GM12878 (cell line): Measurements from ENCODE around the gene ZNF554. TPM values are rescaled to one million over a fixed set of nuclear protein-coding genes. Genes with fewer than 3 reads are reported as not detected.

Source experiments
- EGR1 ChIP-seq, 2 experiments: IDR thresholded peaks; 1 replicate in 1 of 2; 2 replicates in 1 of 2; pipeline ENCODE4 v1.6.1; 2011 to 2012; ENCODE audit warnings: low read depth in 2 of 2, low read length in 2 of 2, borderline replicate concordance in 1 of 2, mild to moderate bottlenecking in 1 of 2, moderate library complexity in 1 of 2
- HDGF ChIP-seq: fragments of 450-650 bp; IDR thresholded peaks from 2 replicates; pipeline ENCODE4 v1.6.1; 2016; ENCODE audit warnings: antibody characterized with exemption
- MEF2A ChIP-seq: IDR thresholded peaks from 2 replicates; pipeline ENCODE4 v1.6.1; 2011; ENCODE audit warnings: low read depth, mild to moderate bottlenecking, low read length, moderate library complexity; ENCODE audit not compliant: insufficient read depth
- MXI1 ChIP-seq: fragments of 150-350 bp; IDR thresholded peaks from 2 replicates; pipeline ENCODE4 v1.6.1; 2011; ENCODE audit warnings: low read depth, mild to moderate bottlenecking, inconsistent platforms, low read length, improper control_type of control experiment
- PAX5 ChIP-seq: IDR thresholded peaks from 2 replicates; pipeline ENCODE4 v1.6.1; 2011; ENCODE audit warnings: low read depth, low read length, borderline replicate concordance
- POLR2A ChIP-seq: IDR thresholded peaks from 2 replicates; pipeline ENCODE4 v1.6.1; 2011; ENCODE audit warnings: low read depth, mild to moderate bottlenecking, low read length
- RCOR1 ChIP-seq: conservative IDR thresholded peaks from 2 replicates; pipeline ENCODE4 v1.6.1; 2012; ENCODE audit warnings: low read depth, low read length, improper control_type of control experiment
- SIN3A ChIP-seq: IDR thresholded peaks from 2 replicates; pipeline ENCODE4 v1.6.1; 2012; ENCODE audit warnings: low read depth, low read length, improper control_type of control experiment
- SP1 ChIP-seq: IDR thresholded peaks from one replicate; pipeline ENCODE4 v1.6.1; 2011; ENCODE audit warnings: low read depth, low read length
- STAT1 ChIP-seq: fragments of 450-650 bp; conservative IDR thresholded peaks from 2 replicates; pipeline ENCODE4 v1.6.1; 2014; ENCODE audit warnings: antibody characterized with exemption, mild to moderate bottlenecking
- polyA plus RNA-seq, 11 experiments: library from polyadenylated mRNA; depleted of rRNA in 4 of 11; unstranded in 6 of 11; stranded (reverse) in 5 of 11; fragments of >200 nt; fragmentation: Nextera tagmentation in 4 of 11; fragmentation: Illumina TruSeq in 1 of 11; extraction: Ambion mirVana in 4 of 11; extraction: Trizol in 1 of 11; gene quantifications; 1 replicate in 1 of 11; 2 replicates in 10 of 11; pipeline versions ENCODE4 v1.2.1 to v1.2.3, GENCODE V29; 2011 to 2016; ENCODE audit warnings: inconsistent platforms in 2 of 11, missing spikeins in 2 of 11, low read depth in 1 of 11
- total RNA-seq, 4 experiments: library from RNA; depleted of rRNA in 3 of 4; stranded (reverse); fragments of >200 nt in 3 of 4; fragmentation: Illumina TruSeq in 1 of 4; extraction: Trizol in 1 of 4; gene quantifications; 2 replicates each; pipeline versions ENCODE4 v1.2.1 to v1.2.3, GENCODE V29; 2013 to 2021
- TF ChIP-seq, protein P1 (sequence below): IDR thresholded peaks from 2 replicates; pipeline ENCODE4 v1.6.1; 2012; ENCODE audit warnings: mild to moderate bottlenecking, low read depth, low read length
- TF ChIP-seq, protein P2 (sequence below): fragments of 450-650 bp; IDR thresholded peaks from 2 replicates; pipeline ENCODE4 v1.6.1; 2017; ENCODE audit warnings: mild to moderate bottlenecking, low read depth, inconsistent platforms; ENCODE audit not compliant: poor library complexity, severe bottlenecking
- TF ChIP-seq, protein P3 (sequence below): fragments of 450-650 bp; IDR thresholded peaks from 2 replicates; pipeline ENCODE4 v1.6.1; 2016; ENCODE audit warnings: mild to moderate bottlenecking
- TF ChIP-seq, protein P4 (sequence below): IDR thresholded peaks from 2 replicates; pipeline ENCODE4 v1.6.1; 2011; ENCODE audit warnings: borderline replicate concordance, low read depth, mild to moderate bottlenecking, moderate library complexity, mixed read lengths, low read length; ENCODE audit not compliant: insufficient read depth; ENCODE audit errors: extremely low read length
- TF ChIP-seq, protein P5 (sequence below): IDR thresholded peaks from 2 replicates; pipeline ENCODE4 v1.6.1; 2011; ENCODE audit warnings: borderline replicate concordance, low read depth, mild to moderate bottlenecking, moderate library complexity, low read length; ENCODE audit not compliant: insufficient read depth, poor library complexity, severe bottlenecking
- TF ChIP-seq, protein P6 (sequence below): fragments of 450-650 bp; IDR thresholded peaks from 2 replicates; pipeline ENCODE4 v1.6.1; 2017; ENCODE audit warnings: borderline replicate concordance
- TF ChIP-seq, protein P7 (sequence below): fragments of 450-650 bp; IDR thresholded peaks from 2 replicates; pipeline ENCODE4 v1.6.1; 2014; ENCODE audit warnings: mild to moderate bottlenecking

The ZNF554 gene
- total and polyA plus RNA-seq, 10 of the 15 experiments (the other 5 are each of a cell fraction or from before 2014, with no cell fraction given), result 0.19 to 2.1 (median 1.4) TPM

DNA sequence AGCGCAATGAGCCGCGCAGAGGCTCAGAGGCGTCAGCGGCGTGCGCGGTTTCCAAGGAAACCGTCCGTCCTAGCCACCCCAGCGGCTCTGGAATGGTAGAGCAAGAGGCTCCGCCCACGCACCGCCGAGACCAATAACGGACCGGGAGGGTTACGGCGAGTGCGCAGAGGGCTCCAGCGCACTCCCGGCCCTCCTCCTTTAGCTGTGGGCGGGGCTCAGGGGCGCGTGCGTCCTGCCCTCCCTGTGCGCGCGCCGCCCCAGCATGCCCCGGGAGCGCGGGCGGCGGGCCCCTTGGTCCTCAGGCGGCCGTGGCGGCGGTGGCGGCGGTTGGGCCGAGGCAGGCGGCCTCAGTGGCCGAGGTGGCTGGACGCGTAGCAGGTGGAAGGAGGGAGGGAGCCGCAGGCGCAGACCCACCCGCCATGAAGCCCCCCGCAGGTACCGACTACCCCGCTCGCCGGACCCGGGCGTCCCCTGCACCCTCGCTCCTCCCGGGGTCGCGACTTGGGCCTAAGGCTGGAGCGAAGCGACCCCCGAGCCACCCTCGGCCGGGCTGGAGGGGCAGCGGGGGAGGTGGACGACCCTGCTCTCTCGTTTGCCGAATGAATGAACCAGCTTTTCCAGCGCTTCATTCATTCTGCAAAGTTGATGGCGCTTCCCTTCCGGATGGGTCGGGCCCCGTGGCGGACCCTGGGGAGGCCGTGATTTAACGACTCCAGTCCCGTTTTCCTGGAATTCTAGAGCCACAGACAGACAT, 34.2 kb upstream of the ZNF554 start, which contains the start of gene THOP1 (continued):
- TF ChIP-seq, protein P1, sequence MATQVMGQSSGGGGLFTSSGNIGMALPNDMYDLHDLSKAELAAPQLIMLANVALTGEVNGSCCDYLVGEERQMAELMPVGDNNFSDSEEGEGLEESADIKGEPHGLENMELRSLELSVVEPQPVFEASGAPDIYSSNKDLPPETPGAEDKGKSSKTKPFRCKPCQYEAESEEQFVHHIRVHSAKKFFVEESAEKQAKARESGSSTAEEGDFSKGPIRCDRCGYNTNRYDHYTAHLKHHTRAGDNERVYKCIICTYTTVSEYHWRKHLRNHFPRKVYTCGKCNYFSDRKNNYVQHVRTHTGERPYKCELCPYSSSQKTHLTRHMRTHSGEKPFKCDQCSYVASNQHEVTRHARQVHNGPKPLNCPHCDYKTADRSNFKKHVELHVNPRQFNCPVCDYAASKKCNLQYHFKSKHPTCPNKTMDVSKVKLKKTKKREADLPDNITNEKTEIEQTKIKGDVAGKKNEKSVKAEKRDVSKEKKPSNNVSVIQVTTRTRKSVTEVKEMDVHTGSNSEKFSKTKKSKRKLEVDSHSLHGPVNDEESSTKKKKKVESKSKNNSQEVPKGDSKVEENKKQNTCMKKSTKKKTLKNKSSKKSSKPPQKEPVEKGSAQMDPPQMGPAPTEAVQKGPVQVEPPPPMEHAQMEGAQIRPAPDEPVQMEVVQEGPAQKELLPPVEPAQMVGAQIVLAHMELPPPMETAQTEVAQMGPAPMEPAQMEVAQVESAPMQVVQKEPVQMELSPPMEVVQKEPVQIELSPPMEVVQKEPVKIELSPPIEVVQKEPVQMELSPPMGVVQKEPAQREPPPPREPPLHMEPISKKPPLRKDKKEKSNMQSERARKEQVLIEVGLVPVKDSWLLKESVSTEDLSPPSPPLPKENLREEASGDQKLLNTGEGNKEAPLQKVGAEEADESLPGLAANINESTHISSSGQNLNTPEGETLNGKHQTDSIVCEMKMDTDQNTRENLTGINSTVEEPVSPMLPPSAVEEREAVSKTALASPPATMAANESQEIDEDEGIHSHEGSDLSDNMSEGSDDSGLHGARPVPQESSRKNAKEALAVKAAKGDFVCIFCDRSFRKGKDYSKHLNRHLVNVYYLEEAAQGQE, result no peak
- TF ChIP-seq, protein P2, sequence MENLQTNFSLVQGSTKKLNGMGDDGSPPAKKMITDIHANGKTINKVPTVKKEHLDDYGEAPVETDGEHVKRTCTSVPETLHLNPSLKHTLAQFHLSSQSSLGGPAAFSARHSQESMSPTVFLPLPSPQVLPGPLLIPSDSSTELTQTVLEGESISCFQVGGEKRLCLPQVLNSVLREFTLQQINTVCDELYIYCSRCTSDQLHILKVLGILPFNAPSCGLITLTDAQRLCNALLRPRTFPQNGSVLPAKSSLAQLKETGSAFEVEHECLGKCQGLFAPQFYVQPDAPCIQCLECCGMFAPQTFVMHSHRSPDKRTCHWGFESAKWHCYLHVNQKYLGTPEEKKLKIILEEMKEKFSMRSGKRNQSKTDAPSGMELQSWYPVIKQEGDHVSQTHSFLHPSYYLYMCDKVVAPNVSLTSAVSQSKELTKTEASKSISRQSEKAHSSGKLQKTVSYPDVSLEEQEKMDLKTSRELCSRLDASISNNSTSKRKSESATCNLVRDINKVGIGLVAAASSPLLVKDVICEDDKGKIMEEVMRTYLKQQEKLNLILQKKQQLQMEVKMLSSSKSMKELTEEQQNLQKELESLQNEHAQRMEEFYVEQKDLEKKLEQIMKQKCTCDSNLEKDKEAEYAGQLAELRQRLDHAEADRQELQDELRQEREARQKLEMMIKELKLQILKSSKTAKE, result no peak
- TF ChIP-seq MEF2A, result no peak
- TF ChIP-seq, protein P3, sequence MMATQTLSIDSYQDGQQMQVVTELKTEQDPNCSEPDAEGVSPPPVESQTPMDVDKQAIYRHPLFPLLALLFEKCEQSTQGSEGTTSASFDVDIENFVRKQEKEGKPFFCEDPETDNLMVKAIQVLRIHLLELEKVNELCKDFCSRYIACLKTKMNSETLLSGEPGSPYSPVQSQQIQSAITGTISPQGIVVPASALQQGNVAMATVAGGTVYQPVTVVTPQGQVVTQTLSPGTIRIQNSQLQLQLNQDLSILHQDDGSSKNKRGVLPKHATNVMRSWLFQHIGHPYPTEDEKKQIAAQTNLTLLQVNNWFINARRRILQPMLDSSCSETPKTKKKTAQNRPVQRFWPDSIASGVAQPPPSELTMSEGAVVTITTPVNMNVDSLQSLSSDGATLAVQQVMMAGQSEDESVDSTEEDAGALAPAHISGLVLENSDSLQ, result peak; percentile 85
- TF ChIP-seq, protein P4, sequence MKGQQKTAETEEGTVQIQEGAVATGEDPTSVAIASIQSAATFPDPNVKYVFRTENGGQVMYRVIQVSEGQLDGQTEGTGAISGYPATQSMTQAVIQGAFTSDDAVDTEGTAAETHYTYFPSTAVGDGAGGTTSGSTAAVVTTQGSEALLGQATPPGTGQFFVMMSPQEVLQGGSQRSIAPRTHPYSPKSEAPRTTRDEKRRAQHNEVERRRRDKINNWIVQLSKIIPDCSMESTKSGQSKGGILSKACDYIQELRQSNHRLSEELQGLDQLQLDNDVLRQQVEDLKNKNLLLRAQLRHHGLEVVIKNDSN, result no peak
- TF ChIP-seq POLR2A, result peak; percentile 95
- TF ChIP-seq, protein P5, sequence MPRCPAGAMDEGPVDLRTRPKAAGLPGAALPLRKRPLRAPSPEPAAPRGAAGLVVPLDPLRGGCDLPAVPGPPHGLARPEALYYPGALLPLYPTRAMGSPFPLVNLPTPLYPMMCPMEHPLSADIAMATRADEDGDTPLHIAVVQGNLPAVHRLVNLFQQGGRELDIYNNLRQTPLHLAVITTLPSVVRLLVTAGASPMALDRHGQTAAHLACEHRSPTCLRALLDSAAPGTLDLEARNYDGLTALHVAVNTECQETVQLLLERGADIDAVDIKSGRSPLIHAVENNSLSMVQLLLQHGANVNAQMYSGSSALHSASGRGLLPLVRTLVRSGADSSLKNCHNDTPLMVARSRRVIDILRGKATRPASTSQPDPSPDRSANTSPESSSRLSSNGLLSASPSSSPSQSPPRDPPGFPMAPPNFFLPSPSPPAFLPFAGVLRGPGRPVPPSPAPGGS, result no peak
- TF ChIP-seq STAT1, result no peak
- TF ChIP-seq PAX5, result no peak
- peak; percentile 58 to 94 for TF ChIP-seq EGR1 (IDR thresholded peaks at IDR 0.05; ENCODE audit: borderline replicate concordance in 1 of 2, low read depth in 2 of 2, low read length in 2 of 2)
- TF ChIP-seq MXI1, result peak; percentile 91
- TF ChIP-seq, protein P6, sequence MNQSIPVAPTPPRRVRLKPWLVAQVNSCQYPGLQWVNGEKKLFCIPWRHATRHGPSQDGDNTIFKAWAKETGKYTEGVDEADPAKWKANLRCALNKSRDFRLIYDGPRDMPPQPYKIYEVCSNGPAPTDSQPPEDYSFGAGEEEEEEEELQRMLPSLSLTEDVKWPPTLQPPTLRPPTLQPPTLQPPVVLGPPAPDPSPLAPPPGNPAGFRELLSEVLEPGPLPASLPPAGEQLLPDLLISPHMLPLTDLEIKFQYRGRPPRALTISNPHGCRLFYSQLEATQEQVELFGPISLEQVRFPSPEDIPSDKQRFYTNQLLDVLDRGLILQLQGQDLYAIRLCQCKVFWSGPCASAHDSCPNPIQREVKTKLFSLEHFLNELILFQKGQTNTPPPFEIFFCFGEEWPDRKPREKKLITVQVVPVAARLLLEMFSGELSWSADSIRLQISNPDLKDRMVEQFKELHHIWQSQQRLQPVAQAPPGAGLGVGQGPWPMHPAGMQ, result no peak
- peak; percentile 84 for TF ChIP-seq HDGF
- TF ChIP-seq, protein P7, sequence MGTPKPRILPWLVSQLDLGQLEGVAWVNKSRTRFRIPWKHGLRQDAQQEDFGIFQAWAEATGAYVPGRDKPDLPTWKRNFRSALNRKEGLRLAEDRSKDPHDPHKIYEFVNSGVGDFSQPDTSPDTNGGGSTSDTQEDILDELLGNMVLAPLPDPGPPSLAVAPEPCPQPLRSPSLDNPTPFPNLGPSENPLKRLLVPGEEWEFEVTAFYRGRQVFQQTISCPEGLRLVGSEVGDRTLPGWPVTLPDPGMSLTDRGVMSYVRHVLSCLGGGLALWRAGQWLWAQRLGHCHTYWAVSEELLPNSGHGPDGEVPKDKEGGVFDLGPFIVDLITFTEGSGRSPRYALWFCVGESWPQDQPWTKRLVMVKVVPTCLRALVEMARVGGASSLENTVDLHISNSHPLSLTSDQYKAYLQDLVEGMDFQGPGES, result no peak; the same call in 1 of the 2 replicates
- peak; percentile 16; the same call in 1 of the 2 replicates for TF ChIP-seq SIN3A
- TF ChIP-seq SP1, result peak; percentile 71
- TF ChIP-seq RCOR1, result no peak
